Stimulated activated CD4-positive, alpha-beta T cell treated with anti-CD3 and anti-CD28 coated beads, Interleukin-12 subunit alpha, Interleukin-12 subunit beta, amount 100 ng/mL, for 24 hours (primary cell): ENCODE measurements around the gene TM9SF4.
A peak's percentile ranks its signal among the peaks of the same experiment; 100 is the strongest.

Experiments
- DNase-seq, 2 experiments: peaks; one replicate each; pipeline ENCODE4 v3.0.0-alpha.2; 2020; ENCODE audit warnings: low read depth in 2 of 2

Gene TM9SF4

GRCh38 chr20:32109392-32110172, at the start of gene TM9SF4:
TM9SF4 (plus strand) TSS chr20:32109714; CDS start chr20:32109741, 27 bp downstream.
- DNase-seq, result peak; percentile 81 to 86

- DNase-seq, result no peak
Observed at GRCh38 chr20:32062776-32063170, 46.7 kb upstream of the TM9SF4 start.

- no peak for DNase-seq
Observed at GRCh38 chr20:32063695-32064094, 45.8 kb upstream of the TM9SF4 start.

- DNase-seq, result no peak
Observed at GRCh38 chr20:32064667-32065066, 44.8 kb upstream of the TM9SF4 start.

- DNase-seq, result no peak
Observed at GRCh38 chr20:32067234-32067821, 42.2 kb upstream of the TM9SF4 start.

- no peak for DNase-seq
Observed at GRCh38 chr20:32068174-32068573, 41.3 kb upstream of the TM9SF4 start.

GRCh38 chr20:32069711-32070110, 39.8 kb upstream of the TM9SF4 start:
- no peak for DNase-seq

- no peak for DNase-seq
Observed at GRCh38 chr20:32070282-32070681, 39.2 kb upstream of the TM9SF4 start.

- no peak for DNase-seq
Observed at GRCh38 chr20:32070690-32071213, 38.8 kb upstream of the TM9SF4 start.

- DNase-seq, result no peak
Observed at GRCh38 chr20:32071395-32072167, 37.9 kb upstream of the TM9SF4 start.

GRCh38 chr20:32072168-32072750, 37.3 kb upstream of the TM9SF4 start:
- no peak for DNase-seq

- no peak for DNase-seq
Observed at GRCh38 chr20:32075534-32075933, 34.0 kb upstream of the TM9SF4 start.

- DNase-seq, result no peak
Observed at GRCh38 chr20:32077190-32077589, 32.3 kb upstream of the TM9SF4 start.

GRCh38 chr20:32078322-32078721, 31.2 kb upstream of the TM9SF4 start:
- DNase-seq, result no peak

- no peak for DNase-seq
Observed at GRCh38 chr20:32078791-32079190, 30.7 kb upstream of the TM9SF4 start.

- no peak for DNase-seq
Observed at GRCh38 chr20:32079655-32080109, 29.8 kb upstream of the TM9SF4 start.

- DNase-seq, result no peak
Observed at GRCh38 chr20:32080783-32081182, 28.7 kb upstream of the TM9SF4 start.

- no peak for DNase-seq
Observed at GRCh38 chr20:32083469-32083868, 26.0 kb upstream of the TM9SF4 start.

- no peak for DNase-seq
Observed at GRCh38 chr20:32087070-32087469, 22.4 kb upstream of the TM9SF4 start.

GRCh38 chr20:32088759-32089158, 20.8 kb upstream of the TM9SF4 start:
- DNase-seq, result no peak

- no peak for DNase-seq
Observed at GRCh38 chr20:32089637-32090362, 19.7 kb upstream of the TM9SF4 start.
